GM13977 (cell line): Measurements from ENCODE around the gene CAT.
A peak's percentile ranks its signal among the peaks of the same experiment; 100 is the strongest.

Experiments
- DNase-seq: peaks from one replicate; pipeline ENCODE4 v3.0.0; 2012; ENCODE audit warnings: low spot score
- in situ Hi-C: fragments of 300-500 bp; cut with MboI; formaldehyde crosslinking; loops from one replicate; pipeline ENCODE4 v1.12.0; 2022; ENCODE audit warnings: low sequenced_read_pairs, low pct_unique_long_range_greater_than_20kb, mixed read lengths, inconsistent platforms; ENCODE audit not compliant: unreplicated experiment
- TF ChIP-seq, protein P1 (sequence below): IDR thresholded peaks from 2 replicates; pipeline ENCODE4 v1.5.1; 2012; ENCODE audit warnings: mild to moderate bottlenecking, control low read depth; ENCODE audit not compliant: insufficient read depth; ENCODE audit errors: extremely low read depth, missing control alignments

The CAT gene

DNA sequence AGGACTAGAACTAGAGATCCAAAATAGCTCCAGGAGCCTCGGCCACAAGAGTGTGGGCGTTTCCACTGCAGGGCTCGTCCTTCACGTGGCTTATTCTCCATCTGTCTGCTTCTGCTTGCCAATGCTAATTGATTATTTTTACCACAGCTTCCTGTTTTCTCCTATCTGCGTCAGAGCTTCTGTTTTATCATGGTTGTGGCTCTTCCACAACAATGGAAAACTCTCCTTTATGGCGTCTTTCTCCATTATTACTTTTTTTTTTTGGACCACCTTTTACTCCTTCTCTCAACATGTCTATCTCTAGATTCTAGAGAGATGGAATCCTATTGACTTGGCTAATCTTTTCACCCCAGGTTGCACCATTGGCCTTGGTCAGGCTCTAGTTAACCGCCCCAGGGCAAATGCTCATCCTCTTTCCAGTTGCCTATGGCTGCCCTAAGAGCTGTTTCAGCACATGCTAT, 25.9 kb downstream of the CAT start:
- in situ Hi-C loops: loop anchor here (25.0 kb wide), 1 partner anchor 277 kb away; no protein-coding TSS in a partner anchor
- DNase-seq: no peak
- TF ChIP-seq, protein P1, sequence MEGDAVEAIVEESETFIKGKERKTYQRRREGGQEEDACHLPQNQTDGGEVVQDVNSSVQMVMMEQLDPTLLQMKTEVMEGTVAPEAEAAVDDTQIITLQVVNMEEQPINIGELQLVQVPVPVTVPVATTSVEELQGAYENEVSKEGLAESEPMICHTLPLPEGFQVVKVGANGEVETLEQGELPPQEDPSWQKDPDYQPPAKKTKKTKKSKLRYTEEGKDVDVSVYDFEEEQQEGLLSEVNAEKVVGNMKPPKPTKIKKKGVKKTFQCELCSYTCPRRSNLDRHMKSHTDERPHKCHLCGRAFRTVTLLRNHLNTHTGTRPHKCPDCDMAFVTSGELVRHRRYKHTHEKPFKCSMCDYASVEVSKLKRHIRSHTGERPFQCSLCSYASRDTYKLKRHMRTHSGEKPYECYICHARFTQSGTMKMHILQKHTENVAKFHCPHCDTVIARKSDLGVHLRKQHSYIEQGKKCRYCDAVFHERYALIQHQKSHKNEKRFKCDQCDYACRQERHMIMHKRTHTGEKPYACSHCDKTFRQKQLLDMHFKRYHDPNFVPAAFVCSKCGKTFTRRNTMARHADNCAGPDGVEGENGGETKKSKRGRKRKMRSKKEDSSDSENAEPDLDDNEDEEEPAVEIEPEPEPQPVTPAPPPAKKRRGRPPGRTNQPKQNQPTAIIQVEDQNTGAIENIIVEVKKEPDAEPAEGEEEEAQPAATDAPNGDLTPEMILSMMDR: no peak

DNA sequence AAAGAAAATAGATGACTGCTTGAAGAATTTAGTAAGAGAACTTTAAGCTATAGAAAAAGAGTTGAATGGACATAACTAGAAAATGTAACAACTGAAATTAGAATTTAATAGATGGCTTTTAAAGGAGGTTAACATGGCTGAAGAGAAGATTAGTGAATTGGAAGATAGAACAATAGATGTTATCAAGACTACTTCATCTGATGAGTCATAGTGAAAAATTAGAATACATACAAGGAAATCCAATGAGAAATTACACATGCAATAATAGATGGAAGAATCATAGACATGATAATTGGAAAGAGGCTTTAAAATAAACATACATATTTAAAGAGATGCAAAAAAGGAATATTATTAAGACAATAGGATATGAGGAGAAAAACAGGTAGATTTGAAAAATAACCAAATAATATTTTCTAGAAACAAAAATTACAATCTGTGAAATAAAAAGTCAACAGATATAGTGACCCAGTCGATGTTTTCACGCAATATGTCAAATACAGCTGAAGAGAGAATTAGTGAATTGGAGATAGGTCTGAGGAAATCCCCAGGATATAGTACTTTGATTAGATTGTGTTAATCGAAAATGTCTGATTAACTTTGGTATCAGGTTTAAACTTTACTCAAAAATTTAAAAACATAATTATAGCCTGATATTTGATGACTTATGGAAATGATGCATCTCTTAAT, 28.2 kb downstream of the CAT start:
- in situ Hi-C loops: loop anchor here (25.0 kb wide), 1 partner anchor 280 kb away; no protein-coding TSS in a partner anchor
- TF ChIP-seq, protein P1: no peak
- no peak for DNase-seq

DNA sequence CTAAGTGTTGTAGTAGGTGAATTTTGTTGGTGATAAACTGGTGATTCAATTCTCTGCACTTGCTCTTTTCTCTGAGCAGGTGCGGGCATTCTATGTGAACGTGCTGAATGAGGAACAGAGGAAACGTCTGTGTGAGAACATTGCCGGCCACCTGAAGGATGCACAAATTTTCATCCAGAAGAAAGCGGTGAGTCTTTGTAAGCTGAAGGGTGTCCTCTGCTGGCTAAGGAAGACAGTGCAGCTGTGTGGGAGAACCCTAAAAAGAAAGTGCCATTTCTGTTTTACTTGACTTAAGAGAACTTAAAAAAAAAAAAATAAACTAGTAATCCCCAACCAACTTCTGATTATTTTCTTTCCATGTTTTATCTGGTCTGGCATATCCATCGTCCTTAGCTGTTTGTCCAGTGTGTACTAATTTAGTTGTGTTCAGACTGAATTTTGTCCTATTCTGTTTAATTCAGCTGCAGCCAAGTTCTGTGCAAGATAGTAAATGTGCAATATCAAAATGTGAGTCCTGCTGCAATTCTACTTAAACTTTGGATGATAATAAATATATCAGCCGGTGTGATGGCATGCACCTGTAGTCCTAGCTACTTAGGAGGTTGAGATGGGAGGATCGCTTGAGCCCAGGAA, 29.6 kb downstream of the CAT start:
- TF ChIP-seq, protein P1: peak; percentile 75
- in situ Hi-C loops: loop anchor here (25.0 kb wide), 1 partner anchor 281 kb away; no protein-coding TSS in a partner anchor
- DNase-seq: peak; percentile 48

DNA sequence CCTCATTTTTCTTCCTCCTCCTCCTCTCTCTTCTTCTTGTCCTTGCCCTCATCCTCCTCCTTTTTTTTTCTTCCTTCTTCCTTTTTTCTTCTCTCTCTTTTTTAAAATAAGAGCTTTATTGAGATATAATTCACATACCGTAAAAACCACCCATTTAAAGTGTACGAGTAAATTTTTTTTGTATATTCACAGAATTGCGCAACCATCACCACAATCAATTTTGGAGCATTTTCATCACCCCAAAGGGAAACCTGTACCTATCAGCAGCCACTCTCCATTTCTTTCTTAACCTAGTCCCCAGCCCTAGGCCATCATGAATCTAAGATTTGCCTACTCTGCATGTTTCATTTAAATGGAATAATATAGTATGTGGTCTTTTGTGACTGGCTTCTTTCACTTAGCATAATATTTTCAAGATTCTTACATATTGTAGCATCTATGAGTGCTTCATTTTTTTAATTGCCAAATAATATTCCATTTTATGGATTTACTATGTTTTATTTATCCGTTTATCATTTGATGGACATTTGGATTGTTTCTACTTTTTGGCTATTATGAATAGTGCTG, 35.0 kb downstream of the CAT start:
- TF ChIP-seq, protein P1: no peak
- in situ Hi-C loops: loop anchor here (25.0 kb wide), 1 partner anchor 286 kb away; no protein-coding TSS in a partner anchor
- no peak for DNase-seq

DNA sequence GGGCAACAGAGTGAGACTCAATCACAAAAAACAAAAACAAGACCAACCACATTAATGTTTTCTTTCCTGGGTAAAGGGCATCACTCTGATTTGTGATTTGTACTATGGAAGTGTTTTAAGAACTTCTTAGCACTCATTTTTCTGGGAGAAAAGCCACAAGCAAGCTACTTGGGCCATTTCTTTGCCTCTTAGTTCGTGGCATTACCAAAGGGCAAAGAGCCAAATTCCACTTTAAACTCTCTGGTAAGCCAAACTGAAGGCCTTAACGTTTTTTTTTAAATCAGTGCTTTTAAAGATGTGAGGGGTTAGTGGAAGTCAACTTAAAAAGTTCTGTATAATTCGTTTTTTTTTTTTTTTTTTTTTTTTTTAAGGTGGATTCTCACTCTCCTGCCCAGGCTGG, 36.9 kb downstream of the CAT start:
- TF ChIP-seq, protein P1: no peak
- no peak for DNase-seq
- in situ Hi-C loops: no loop called here

DNA sequence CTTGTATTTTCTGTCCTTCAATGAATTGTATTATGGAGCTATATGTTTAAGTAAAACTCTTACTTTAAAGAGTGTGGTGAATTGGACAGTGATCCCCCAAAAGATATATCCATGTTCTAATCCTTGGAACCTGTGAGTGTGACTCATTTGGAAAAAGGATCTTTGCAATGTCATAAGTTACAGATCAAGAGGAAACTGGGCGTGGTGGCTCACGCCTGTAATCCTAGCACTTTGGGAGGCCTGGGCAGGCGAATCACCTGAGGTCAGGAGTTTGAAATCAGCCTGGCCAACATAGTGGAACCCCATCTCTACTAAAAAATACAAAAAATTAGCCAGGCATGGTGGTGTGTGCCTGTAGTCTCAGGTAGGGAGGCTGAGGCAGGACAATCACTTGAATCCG, 38.1 kb downstream of the CAT start:
- no peak for DNase-seq
- TF ChIP-seq, protein P1: no peak
- in situ Hi-C loops: no loop called here
